GM12872 (cell line): Measurements from ENCODE around the gene IGFBP2.
A peak's percentile ranks its signal among the peaks of the same experiment; 100 is the strongest.

Experiments
- CTCF ChIP-seq: IDR thresholded peaks from 3 replicates; pipeline ENCODE4 v1.5.1; 2011; ENCODE audit warnings: low read depth, mild to moderate bottlenecking, low read length, moderate library complexity; ENCODE audit not compliant: insufficient read depth

Gene IGFBP2

DNA sequence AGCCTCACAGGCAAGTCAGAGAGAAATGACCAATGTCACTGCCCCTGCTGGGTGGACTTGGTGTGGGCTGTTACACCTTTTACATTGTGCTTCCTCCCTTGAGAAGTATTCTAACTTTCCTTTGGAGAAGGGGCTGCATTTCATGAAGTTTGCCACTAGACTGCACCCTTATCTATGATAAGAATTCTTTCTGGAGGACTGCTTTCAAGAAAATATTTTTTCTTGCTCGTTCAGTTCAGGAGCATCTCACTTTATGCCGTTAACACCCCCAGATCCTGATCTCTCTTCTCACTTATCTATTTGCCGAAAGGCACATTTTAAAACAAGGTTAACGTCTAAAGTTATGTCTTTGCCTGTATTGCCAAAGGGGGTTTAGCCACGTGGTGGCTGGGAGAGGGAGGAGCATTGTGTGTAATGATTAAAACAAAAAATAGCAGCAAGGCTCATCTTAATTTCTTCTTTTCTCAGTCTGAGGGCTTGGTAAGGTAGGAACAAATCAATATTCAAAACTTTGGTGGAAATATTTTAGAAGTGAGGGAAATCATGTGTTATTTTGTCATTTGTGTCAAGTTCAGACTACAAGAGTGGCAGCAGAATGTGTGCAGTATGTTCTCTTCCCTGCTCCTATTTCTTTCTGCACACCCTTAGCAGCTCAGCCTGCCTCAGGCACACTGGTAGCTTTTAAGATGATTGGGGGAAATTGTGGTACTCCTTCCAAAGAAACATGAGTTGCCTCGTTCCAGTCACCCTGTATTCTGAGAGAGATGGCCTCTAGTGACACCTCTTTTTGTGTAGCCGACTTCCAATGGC is 63.7 kb downstream of the IGFBP2 start:
- peak; percentile 45; the same call in 1 of the 3 replicates for TF ChIP-seq CTCF

- no peak for TF ChIP-seq CTCF
These were observed 65.1 kb downstream of the IGFBP2 start for GRCh38 chr2:216698293-216698692.

DNA sequence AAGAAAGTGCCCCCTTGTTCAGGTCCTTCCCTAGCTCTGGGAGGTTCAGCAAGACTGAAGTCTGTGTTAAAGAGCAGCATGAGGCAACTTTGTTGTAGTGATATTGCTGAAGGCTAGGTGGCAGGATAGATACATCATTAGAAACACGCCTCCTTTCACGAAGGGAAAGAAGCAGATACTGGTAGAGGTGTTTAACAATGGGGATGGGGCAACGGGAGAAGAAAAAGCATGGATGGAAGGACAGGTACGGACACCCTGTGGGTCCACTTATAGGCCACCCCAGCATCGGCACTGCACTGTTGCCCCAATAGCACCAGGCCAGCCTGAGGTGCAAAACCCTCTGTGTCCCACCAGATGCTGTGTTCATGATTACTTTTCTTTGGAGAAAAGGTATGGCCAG is 65.7 kb downstream of the IGFBP2 start:
- peak; percentile 55 for TF ChIP-seq CTCF

GRCh38 chr2:216700088-216700567 is 66.9 kb downstream of the IGFBP2 start:
- TF ChIP-seq CTCF: no peak

- no peak for TF ChIP-seq CTCF
These were observed 67.6 kb downstream of the IGFBP2 start for GRCh38 chr2:216700781-216701180.

DNA sequence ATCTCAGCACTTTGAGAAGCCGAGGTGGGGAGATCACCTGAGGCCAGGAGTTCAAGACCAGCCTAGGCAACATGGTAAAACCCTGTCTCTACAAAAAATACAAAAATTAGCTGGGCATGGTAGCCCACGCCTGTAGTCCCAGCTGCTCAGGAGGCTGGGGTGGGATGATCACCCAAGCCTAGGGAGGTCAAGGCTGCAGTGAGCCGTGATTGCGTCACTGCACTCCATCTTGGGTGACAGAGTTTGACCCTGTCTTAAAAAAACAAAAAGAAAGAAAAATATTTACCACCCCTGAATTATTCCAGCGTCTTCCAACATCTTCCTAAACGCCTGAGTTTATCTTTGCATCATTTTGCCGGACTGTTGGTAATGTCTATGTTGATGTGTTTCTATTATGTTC is 68.3 kb downstream of the IGFBP2 start:
- TF ChIP-seq CTCF: no peak

- TF ChIP-seq CTCF: no peak
These were observed 69.5 kb downstream of the IGFBP2 start for GRCh38 chr2:216702756-216703155.
